T-helper 9 cell (primary cell): ENCODE measurements around the gene C19orf12.
"Not testable (repeated sequence)": the region's sequence is repeated elsewhere in the genome, so short reads cannot be mapped to it uniquely, and the experiment has no call there.

Source experiments
- DNase-seq: peaks from one replicate; pipeline ENCODE4 v3.0.0-alpha.2; 2020

The C19orf12 gene

GRCh38 chr19:29675120-29675649 lies 39.9 kb downstream of the C19orf12 start:
- no peak for DNase-seq

GRCh38 chr19:29674374-29675119 lies 40.5 kb downstream of the C19orf12 start:
- DNase-seq, result no peak

GRCh38 chr19:29673451-29674371 lies 41.4 kb downstream of the C19orf12 start:
- no peak for DNase-seq

- DNase-seq, result peak; percentile 81
Measured at GRCh38 chr19:29672933-29673336, 42.1 kb downstream of the C19orf12 start.

- DNase-seq, result no peak
Measured at GRCh38 chr19:29672319-29672932, 42.6 kb downstream of the C19orf12 start.

- peak; percentile 75 for DNase-seq
Measured at GRCh38 chr19:29671393-29672160, 43.5 kb downstream of the C19orf12 start.

GRCh38 chr19:29671026-29671392 lies 44.1 kb downstream of the C19orf12 start:
- not testable (repeated sequence) for DNase-seq

GRCh38 chr19:29670255-29670654 lies 44.8 kb downstream of the C19orf12 start:
- DNase-seq, result no peak

- no peak for DNase-seq
Measured at GRCh38 chr19:29668746-29669609, 46.1 kb downstream of the C19orf12 start.

- peak; percentile 61 for DNase-seq
Measured at GRCh38 chr19:29667901-29668341, 47.1 kb downstream of the C19orf12 start.

GRCh38 chr19:29667387-29667783 lies 47.7 kb downstream of the C19orf12 start:
- no peak for DNase-seq

- DNase-seq, result no peak
Measured at GRCh38 chr19:29666578-29667386, 48.3 kb downstream of the C19orf12 start.

- no peak for DNase-seq
Measured at GRCh38 chr19:29665826-29666577, 49.1 kb downstream of the C19orf12 start.

GRCh38 chr19:29665215-29665825 lies 49.7 kb downstream of the C19orf12 start, which contains the start of gene PLEKHF1:
Gene PLEKHF1, plus strand, starts transcription at chr19:29665461. Its CDS starts 8,379 bp downstream, at chr19:29673840.
- peak; percentile 77 for DNase-seq

- DNase-seq, result no peak
Measured at GRCh38 chr19:29664753-29665214, 50.3 kb downstream of the C19orf12 start.

- DNase-seq, result no peak
Measured at GRCh38 chr19:29663861-29664752, 51.0 kb downstream of the C19orf12 start.

- no peak for DNase-seq
Measured at GRCh38 chr19:29662604-29663404, 52.3 kb downstream of the C19orf12 start.
